Measurements from ENCODE around the gene HCN2. TPM values are rescaled to one million over a fixed set of nuclear protein-coding genes. Genes with fewer than 3 reads are reported as not detected.

HCN2 gene
- total and polyA plus RNA-seq, 10 of the 15 experiments (the other 5 are each of a cell fraction or from before 2014, with no cell fraction given) = 0.01 to 0.54 (median 0.08) TPM; not detected in 4

DNA sequence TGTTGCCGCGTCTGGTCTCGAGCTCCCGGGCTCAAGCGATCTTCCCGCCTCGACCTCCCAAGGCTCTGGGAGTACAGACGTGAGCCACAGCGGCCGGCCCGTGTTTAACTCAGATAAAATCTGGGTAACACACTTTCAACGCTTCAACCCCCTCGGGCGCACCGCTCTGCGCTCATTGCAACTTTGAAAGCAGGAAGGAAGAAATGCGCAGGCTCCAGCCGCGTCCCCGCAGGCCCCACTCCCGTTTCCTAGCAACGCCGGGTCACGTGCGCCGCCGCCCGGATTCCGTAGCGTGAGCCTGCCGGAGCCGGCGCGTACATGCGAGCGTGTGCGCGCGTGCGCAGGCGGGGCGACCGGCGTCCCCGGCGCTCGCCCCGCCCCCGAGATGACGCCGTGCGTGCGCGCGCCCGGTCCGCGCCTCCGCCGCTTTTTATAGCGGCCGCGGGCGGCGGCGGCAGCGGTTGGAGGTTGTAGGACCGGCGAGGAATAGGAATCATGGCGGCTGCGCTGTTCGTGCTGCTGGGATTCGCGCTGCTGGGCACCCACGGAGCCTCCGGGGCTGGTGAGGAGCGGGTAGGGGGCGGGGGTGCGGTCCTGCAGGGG lies 17.4 kb upstream of the HCN2 start, which contains the start of gene BSG (continued):
- peak; percentile 21 for TF ChIP-seq SP1 (IDR thresholded peaks at IDR 0.05; ENCODE audit: low read depth, low read length)
- TF ChIP-seq ETV6 (conservative IDR thresholded peaks at IDR 0.05 in 1 of 2, IDR thresholded peaks at IDR 0.05 in 1 of 2; ENCODE audit: borderline replicate concordance in 1 of 2, low read depth in 1 of 2) = no peak

DNA sequence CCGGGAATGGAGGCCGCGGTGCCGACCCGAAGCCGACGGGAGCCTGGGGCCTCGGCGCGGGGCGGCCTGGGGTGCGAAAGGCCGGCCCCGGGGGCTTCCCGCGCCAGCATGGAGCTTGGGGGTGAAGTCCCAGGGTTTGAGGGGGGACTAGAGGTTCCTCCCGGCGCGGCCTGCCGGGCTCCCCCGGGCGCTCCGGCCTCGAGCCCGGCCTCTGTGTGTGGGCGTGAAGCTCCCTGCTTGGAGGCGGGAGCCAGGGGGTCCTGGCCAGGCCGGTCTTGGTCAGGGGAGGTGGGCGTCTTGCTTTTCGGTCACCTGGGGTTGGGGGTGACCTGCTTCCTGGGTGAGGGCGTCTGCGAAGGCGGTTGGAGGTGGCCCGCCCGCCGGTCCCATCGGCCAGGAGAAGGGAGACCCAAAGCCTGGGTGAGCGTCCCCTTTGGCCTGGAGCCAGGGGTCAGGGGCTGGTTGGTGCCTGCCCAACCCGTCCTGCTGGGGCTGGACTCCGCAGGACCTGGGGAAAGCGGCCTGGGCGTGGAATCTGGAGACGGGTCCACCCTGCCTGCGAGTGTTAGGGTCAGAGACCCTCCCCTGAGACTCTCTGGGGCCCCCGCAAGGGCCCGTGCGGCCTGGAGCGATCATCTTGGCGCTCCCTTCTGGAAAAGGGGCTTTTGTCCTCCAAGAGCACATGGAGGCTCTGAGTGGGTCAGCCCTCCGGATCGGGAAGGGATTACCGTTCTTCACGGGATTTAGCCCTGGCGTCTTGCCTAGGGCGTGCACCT lies 16.8 kb upstream of the HCN2 start:
- H3K4me1 ChIP-seq (ENCODE audit: control insufficient read depth, insufficient read depth, low read length) = peaks cover 3% of the 10 kb centered on the region; the same call in 1 of the 2 replicates
- H3K4me3 ChIP-seq = peak overlapping the region; percentile 83
- H3K4me2 ChIP-seq (ENCODE audit: control insufficient read depth, insufficient read depth) = peak overlapping the region; percentile 84
- intact Hi-C loops (cut with micrococcal nuclease; ENCODE audit: unreplicated experiment) = loop anchor here (2.0 to 5.0 kb wide), 3 partner anchors 41 to 224 kb away; partner anchors contain the start of genes CDC34, POLRMT and PTBP1
- DNase-seq (ENCODE audit: low read depth, low spot score) (no peak), FAIRE-seq (no peak), ATAC-seq (peak; percentile 4)
- 0 out of 2 replicates have a peak, but pooled peaks cover 5% of the 10 kb centered on the region for H4K20me1 ChIP-seq (ENCODE audit: control insufficient read depth, insufficient read depth)
- no peaks in the 10 kb centered on the region for H3K9me3 ChIP-seq (replicated peaks; ENCODE audit: control insufficient read depth, insufficient read depth, low read length)
- no peak overlapping the region; the same call in 1 of the 2 replicates for H2AFZ ChIP-seq (ENCODE audit: control insufficient read depth, low read depth, low read length)
- ChIA-PET CTCF (no interaction called here), RAD21 (ENCODE audit: unreplicated experiment) (interaction anchor here (1.0 kb wide), 1 partner anchor 17 kb away, joined by 4 read pairs; no protein-coding TSS in a partner anchor), SMC1A (ENCODE audit: uncharacterized antibody, unreplicated experiment) (no interaction called here), POLR2A (interaction anchor here (1.0 kb wide), 2 partner anchors 42 to 63 kb away, joined by 3 to 9 read pairs; no protein-coding TSS in a partner anchor)
- peak overlapping the region; percentile 84 for H3K27ac ChIP-seq (ENCODE audit: control insufficient read depth, insufficient read depth)
- no peaks in the 10 kb centered on the region for H3K27me3 ChIP-seq (replicated peaks in 1 of 2; ENCODE audit: control insufficient read depth in 2 of 2, insufficient read depth in 2 of 2, low read length in 1 of 2)
- in situ Hi-C loops (cut with MboI) = no loop called here
- peaks cover 52% of the 10 kb centered on the region for H3K79me2 ChIP-seq (ENCODE audit: control insufficient read depth, insufficient read depth, low read length)
- 1% methylated on average over 50 of the region's 55 CpGs for WGBS (ENCODE audit: insufficient coverage, insufficient replicate concordance, low lambda C conversion rate, missing lambda C conversion rate)
- TSS peak; percentile 80 for BruUV-seq (replicated peaks)
- H3K9ac ChIP-seq (ENCODE audit: control insufficient read depth, insufficient read depth, low read length) = peak overlapping the region; percentile 91
- peaks cover 0 to 9% of the 10 kb centered on the region in 2 experiments; a peak in 2 of 4 replicates for H3K36me3 ChIP-seq (ENCODE audit: control insufficient read depth in 2 of 2, insufficient read depth in 2 of 2, low read length in 1 of 2)
- TF ChIP-seq SREBF1 (IDR thresholded peaks at IDR 0.05; ENCODE audit: low read length) (no peak), LARP7 (IDR thresholded peaks at IDR 0.05) (0 out of 2 replicates have a peak, but pooled peaks have one; percentile 12), NR2F1 (conservative IDR thresholded peaks at IDR 0.05) (0 out of 2 replicates have a peak, but pooled peaks have one; percentile 2), ZNF687 (IDR thresholded peaks at IDR 0.05) (no peak), EGR1 (IDR thresholded peaks at IDR 0.05; ENCODE audit: borderline replicate concordance in 1 of 2, low read depth in 2 of 2, low read length in 2 of 2) (peak in 1 of 2 experiments; percentile 66; a peak in 1 of 3 replicates), MXI1 (IDR thresholded peaks at IDR 0.05; ENCODE audit: low read depth, low read length) (no peak; the same call in 1 of the 2 replicates), IKZF1 (conservative IDR thresholded peaks at IDR 0.05) (no peak), RB1 (IDR thresholded peaks at IDR 0.05; ENCODE audit: borderline replicate concordance) (no peak), CBFB (IDR thresholded peaks at IDR 0.05; ENCODE audit: low read depth) (no peak), CREB1 (IDR thresholded peaks at IDR 0.05; ENCODE audit: low read depth) (no peak), FOXM1 (IDR thresholded peaks at IDR 0.05; ENCODE audit: low read depth, low read length) (no peak), HDAC6 (IDR thresholded peaks at IDR 0.05; ENCODE audit: unreplicated experiment) (peak; percentile 8), ZNF274 (IDR thresholded peaks at IDR 0.05; ENCODE audit: insufficient read depth, insufficient read length) (no peak)
- TF ChIP-seq, protein P1, sequence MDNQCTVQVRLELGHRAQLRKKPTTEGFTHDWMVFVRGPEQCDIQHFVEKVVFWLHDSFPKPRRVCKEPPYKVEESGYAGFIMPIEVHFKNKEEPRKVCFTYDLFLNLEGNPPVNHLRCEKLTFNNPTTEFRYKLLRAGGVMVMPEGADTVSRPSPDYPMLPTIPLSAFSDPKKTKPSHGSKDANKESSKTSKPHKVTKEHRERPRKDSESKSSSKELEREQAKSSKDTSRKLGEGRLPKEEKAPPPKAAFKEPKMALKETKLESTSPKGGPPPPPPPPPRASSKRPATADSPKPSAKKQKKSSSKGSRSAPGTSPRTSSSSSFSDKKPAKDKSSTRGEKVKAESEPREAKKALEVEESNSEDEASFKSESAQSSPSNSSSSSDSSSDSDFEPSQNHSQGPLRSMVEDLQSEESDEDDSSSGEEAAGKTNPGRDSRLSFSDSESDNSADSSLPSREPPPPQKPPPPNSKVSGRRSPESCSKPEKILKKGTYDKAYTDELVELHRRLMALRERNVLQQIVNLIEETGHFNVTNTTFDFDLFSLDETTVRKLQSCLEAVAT (IDR thresholded peaks at IDR 0.05) = no peak
